Activated T-cell treated with anti-CD3 and anti-CD28 coated beads, Interleukin-2, amount 50 U/mL, for 72 hours (primary cell): ENCODE results near the gene FKBP5. TPM values are rescaled to one million over a fixed set of nuclear protein-coding genes. Genes with fewer than 3 reads are reported as not detected.

ENCODE experiments used
- ATAC-seq, 2 donors: fragments of 150-1000 bp; cut with Tn5 transposase; replicated peaks in 1 of 2; 2 replicates each; pipeline ENCODE4 v1.10.0; 2021; ENCODE audit warnings: moderate library complexity in 2 of 2, mild to moderate bottlenecking in 1 of 2
- DNase-seq, 2 donors: peaks; one replicate each; pipeline ENCODE4 v3.0.0; 2021 to 2022; ENCODE audit warnings: mixed read lengths in 1 of 2
- H3K27ac Mint-ChIP-seq: one replicate; pipeline ENCODE4 v1.8.0; 2022; ENCODE audit warnings: mild to moderate bottlenecking, moderate library complexity, mixed read lengths
- H3K27me3 Mint-ChIP-seq: one replicate; pipeline ENCODE4 v1.8.0; 2022; ENCODE audit warnings: low read depth, mixed read lengths
- H3K36me3 Mint-ChIP-seq, 2 donors: one replicate each; pipeline ENCODE4 v1.8.0; 2022; ENCODE audit warnings: mixed read lengths in 2 of 2, mild to moderate bottlenecking in 1 of 2; ENCODE audit not compliant: insufficient read depth in 2 of 2
- H3K4me1 Mint-ChIP-seq: one replicate; pipeline ENCODE4 v1.8.0; 2022; ENCODE audit warnings: low read depth, mixed read lengths
- H3K4me3 Mint-ChIP-seq, 2 donors: one replicate each; pipeline ENCODE4 v1.8.0; 2022; ENCODE audit warnings: mild to moderate bottlenecking in 2 of 2, mixed read lengths in 2 of 2, moderate library complexity in 2 of 2
- H3K9me3 Mint-ChIP-seq, 2 donors: one replicate each; pipeline ENCODE4 v1.8.0; 2022; ENCODE audit warnings: mixed read lengths in 2 of 2
- total RNA-seq, 2 donors: library from RNA; stranded (reverse); gene quantifications; one replicate each; pipeline ENCODE4 v1.2.3, GENCODE V29; 2022

FKBP5 gene
- total RNA-seq, 2 donors from 2014 or later = 106 to 120 TPM

- Mint-ChIP-seq H3K4me1 (peaks cover 39% of the 10 kb centered on the region), H3K36me3 (peaks cover 0 to 5% of the 10 kb centered on the region in 2 donors), H3K27me3 (no peaks in the 10 kb centered on the region), H3K4me3 (no peak overlapping the region), H3K27ac (no peak overlapping the region), H3K9me3 (no peaks in the 10 kb centered on the region)
- ATAC-seq (peak in 1 of 2 donors; percentile 67), DNase-seq (no peak)
Measured at GRCh38 chr6:35663447-35664235, 25.1 kb downstream of the FKBP5 start.

- H3K27ac Mint-ChIP-seq = no peak overlapping the region
- no peaks in the 10 kb centered on the region for H3K9me3 Mint-ChIP-seq
- ATAC-seq (no peak), DNase-seq (no peak)
- H3K27me3 Mint-ChIP-seq = no peaks in the 10 kb centered on the region
- H3K36me3 Mint-ChIP-seq = peaks cover 0 to 5% of the 10 kb centered on the region in 2 donors
- peaks cover 32% of the 10 kb centered on the region for H3K4me1 Mint-ChIP-seq
- H3K4me3 Mint-ChIP-seq = no peak overlapping the region
Measured at GRCh38 chr6:35662999-35663398, 25.7 kb downstream of the FKBP5 start.

- Mint-ChIP-seq H3K27ac (no peak overlapping the region), H3K4me3 (no peak overlapping the region), H3K9me3 (no peaks in the 10 kb centered on the region), H3K4me1 (peaks cover 28% of the 10 kb centered on the region), H3K36me3 (peaks cover 0 to 10% of the 10 kb centered on the region in 2 donors), H3K27me3 (no peaks in the 10 kb centered on the region)
- DNase-seq (no peak), ATAC-seq (no peak)
Measured at GRCh38 chr6:35654883-35655282, 33.8 kb downstream of the FKBP5 start.

GRCh38 chr6:35651244-35651643 is 37.5 kb downstream of the FKBP5 start:
- Mint-ChIP-seq H3K9me3 (no peaks in the 10 kb centered on the region), H3K27ac (no peak overlapping the region), H3K27me3 (no peaks in the 10 kb centered on the region), H3K4me1 (peaks cover 31% of the 10 kb centered on the region), H3K4me3 (no peak overlapping the region), H3K36me3 (peaks cover 0 to 6% of the 10 kb centered on the region in 2 donors)
- no peak for ATAC-seq
- DNase-seq = no peak

- DNase-seq = no peak
- Mint-ChIP-seq H3K27me3 (no peaks in the 10 kb centered on the region), H3K4me1 (peaks cover 38% of the 10 kb centered on the region), H3K4me3 (no peak overlapping the region), H3K27ac (no peak overlapping the region), H3K36me3 (peaks cover 0 to 10% of the 10 kb centered on the region in 2 donors), H3K9me3 (no peaks in the 10 kb centered on the region)
- ATAC-seq = no peak
Measured at GRCh38 chr6:35650015-35650414, 38.7 kb downstream of the FKBP5 start.

GRCh38 chr6:35648203-35648602 is 40.5 kb downstream of the FKBP5 start:
- H3K36me3 Mint-ChIP-seq = peaks cover 2 to 11% of the 10 kb centered on the region in 2 donors
- no peaks in the 10 kb centered on the region for H3K27me3 Mint-ChIP-seq
- H3K9me3 Mint-ChIP-seq = no peaks in the 10 kb centered on the region
- H3K27ac Mint-ChIP-seq = peak overlapping the region; percentile 77
- H3K4me3 Mint-ChIP-seq = no peak overlapping the region
- no peak for ATAC-seq
- H3K4me1 Mint-ChIP-seq = peaks cover 43% of the 10 kb centered on the region
- DNase-seq = no peak

DNA sequence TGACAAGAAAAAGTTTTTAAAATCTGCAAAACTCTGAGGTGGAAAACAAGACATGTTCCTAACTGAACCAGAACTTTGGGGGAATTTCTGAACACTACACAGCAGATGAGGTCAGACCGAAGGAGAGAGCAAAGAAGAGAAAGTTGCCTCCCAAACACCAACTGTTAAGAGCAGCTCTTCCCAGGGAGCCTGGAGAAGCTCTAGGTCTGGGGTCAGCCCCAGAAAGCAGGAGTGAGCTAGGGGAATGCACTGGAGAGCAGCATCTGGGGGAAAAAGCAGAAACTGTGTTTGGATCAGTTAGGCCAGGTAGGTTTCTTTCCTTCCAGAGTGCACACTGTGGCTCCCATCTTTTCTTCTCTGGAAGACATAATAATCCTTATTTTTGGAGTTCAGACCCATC is 41.3 kb downstream of the FKBP5 start:
- Mint-ChIP-seq H3K9me3 (no peaks in the 10 kb centered on the region), H3K27me3 (no peaks in the 10 kb centered on the region), H3K27ac (peak overlapping the region; percentile 95), H3K4me3 (no peak overlapping the region), H3K36me3 (peaks cover 2 to 7% of the 10 kb centered on the region in 2 donors), H3K4me1 (peaks cover 42% of the 10 kb centered on the region)
- DNase-seq (no peak), ATAC-seq (no peak)

DNA sequence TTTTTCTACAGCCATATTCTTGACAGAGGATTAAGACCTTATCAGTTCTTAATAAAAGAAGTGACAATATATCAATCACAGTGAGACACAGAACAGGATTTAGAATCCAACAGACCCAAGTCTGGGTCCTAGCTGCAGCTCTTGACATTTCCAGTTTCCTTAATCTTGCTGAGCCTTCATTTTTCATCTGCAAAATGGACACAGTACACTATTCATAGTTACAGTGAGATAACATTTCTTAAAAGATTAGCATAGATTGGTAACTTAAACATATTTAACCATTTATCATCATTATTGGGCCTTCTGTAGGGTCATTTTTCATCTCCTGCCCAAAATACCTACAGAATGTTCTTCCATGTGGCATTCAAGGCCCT is 45.6 kb downstream of the FKBP5 start:
- no peak for ATAC-seq
- H3K36me3 Mint-ChIP-seq = peaks cover 3 to 7% of the 10 kb centered on the region in 2 donors
- no peaks in the 10 kb centered on the region for H3K27me3 Mint-ChIP-seq
- H3K4me3 Mint-ChIP-seq = peak overlapping the region in 1 of 2 donors; percentile 31
- peak overlapping the region; percentile 51 for H3K27ac Mint-ChIP-seq
- no peaks in the 10 kb centered on the region for H3K9me3 Mint-ChIP-seq
- H3K4me1 Mint-ChIP-seq = peaks cover 32% of the 10 kb centered on the region
- no peak for DNase-seq

- DNase-seq (no peak), ATAC-seq (no peak)
- Mint-ChIP-seq H3K4me3 (peak overlapping the region in 1 of 2 donors; percentile 31), H3K4me1 (peaks cover 32% of the 10 kb centered on the region), H3K36me3 (peaks cover 3 to 7% of the 10 kb centered on the region in 2 donors), H3K9me3 (no peaks in the 10 kb centered on the region), H3K27ac (peak overlapping the region; percentile 51), H3K27me3 (no peaks in the 10 kb centered on the region)
Measured at GRCh38 chr6:35642471-35643161, 46.1 kb downstream of the FKBP5 start.

GRCh38 chr6:35640017-35640664 is 48.6 kb downstream of the FKBP5 start:
- H3K27ac Mint-ChIP-seq = peak overlapping the region; percentile 79
- DNase-seq (no peak), ATAC-seq (peak in 1 of 2 donors; percentile 62)
- no peaks in the 10 kb centered on the region for H3K9me3 Mint-ChIP-seq
- H3K36me3 Mint-ChIP-seq = peaks cover 3 to 20% of the 10 kb centered on the region in 2 donors
- no peak overlapping the region for H3K4me3 Mint-ChIP-seq
- H3K27me3 Mint-ChIP-seq = no peaks in the 10 kb centered on the region
- H3K4me1 Mint-ChIP-seq = peaks cover 31% of the 10 kb centered on the region

DNA sequence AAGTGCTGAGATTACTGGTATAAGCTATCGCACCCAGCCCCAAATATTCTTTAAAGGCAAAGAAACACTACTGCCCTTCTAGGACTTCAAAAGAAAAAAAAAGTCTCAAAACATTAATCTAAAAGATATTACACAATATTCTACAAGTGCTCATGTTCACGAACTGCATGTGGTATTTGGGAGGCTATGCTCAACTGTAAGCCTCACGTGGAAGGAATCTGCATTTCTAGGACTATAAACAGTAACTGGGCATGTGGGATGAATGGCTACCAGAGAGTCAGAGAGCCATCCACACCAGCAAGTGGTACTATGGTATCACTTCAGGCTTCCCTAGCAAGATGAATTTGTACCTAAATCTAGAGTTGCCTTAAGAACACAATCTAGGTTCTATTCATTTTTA is 50.0 kb downstream of the FKBP5 start:
- ATAC-seq = no peak
- DNase-seq = no peak
- Mint-ChIP-seq H3K4me1 (peaks cover 21% of the 10 kb centered on the region), H3K27me3 (no peaks in the 10 kb centered on the region), H3K27ac (no peak overlapping the region), H3K4me3 (no peak overlapping the region), H3K9me3 (no peaks in the 10 kb centered on the region), H3K36me3 (peaks cover 3 to 20% of the 10 kb centered on the region in 2 donors)

- DNase-seq (no peak), ATAC-seq (no peak)
- no peaks in the 10 kb centered on the region for H3K27me3 Mint-ChIP-seq
- H3K27ac Mint-ChIP-seq = peak overlapping the region; percentile 46
- no peak overlapping the region for H3K4me3 Mint-ChIP-seq
- H3K4me1 Mint-ChIP-seq = peaks cover 16% of the 10 kb centered on the region
- H3K9me3 Mint-ChIP-seq = no peaks in the 10 kb centered on the region
- peaks cover 1 to 18% of the 10 kb centered on the region in 2 donors for H3K36me3 Mint-ChIP-seq
Measured at GRCh38 chr6:35637911-35638310, 50.8 kb downstream of the FKBP5 start.
